ENCODE measurements around the gene COPA.
A peak's percentile ranks its signal among the peaks of the same experiment; 100 is the strongest.

The COPA gene

GRCh38 chr1:160260406-160261382 lies 82.4 kb downstream of the COPA start:
- peak; percentile 74 for DNase-seq
- no peak for TF ChIP-seq CTCF (IDR thresholded peaks at IDR 0.05; ENCODE audit: low read depth, low read length, missing control alignments)
- H3K27me3 ChIP-seq (replicated peaks): no peaks in the 10 kb centered on the region
- no peaks in the 10 kb centered on the region for H3K36me3 ChIP-seq (replicated peaks)
- H3K4me3 ChIP-seq (ENCODE audit: low read depth, low read length): peak overlapping the region; percentile 100
- in situ Hi-C loops (cut with HindIII; ENCODE audit: low pct_ligation_motif_present, low sequenced_read_pairs): no loop called here
- peak overlapping the region; percentile 98 for H3K27ac ChIP-seq

- DNase-seq: no peak
- Histone ChIP-seq H3K36me3 (replicated peaks) (no peaks in the 10 kb centered on the region), H3K27me3 (replicated peaks) (no peaks in the 10 kb centered on the region), H3K27ac (no peak overlapping the region), H3K4me3 (ENCODE audit: low read depth, low read length) (no peak overlapping the region)
- in situ Hi-C loops (cut with HindIII; ENCODE audit: low pct_ligation_motif_present, low sequenced_read_pairs): no loop called here
- no peak for TF ChIP-seq CTCF (IDR thresholded peaks at IDR 0.05; ENCODE audit: low read depth, low read length, missing control alignments)
These were observed 84.8 kb downstream of the COPA start for GRCh38 chr1:160258177-160258798.

- no peak for DNase-seq
- no peaks in the 10 kb centered on the region for H3K36me3 ChIP-seq (replicated peaks)
- no peak overlapping the region for H3K27ac ChIP-seq
- no peaks in the 10 kb centered on the region for H3K27me3 ChIP-seq (replicated peaks)
- no peak overlapping the region for H3K4me3 ChIP-seq (ENCODE audit: low read depth, low read length)
- in situ Hi-C loops (cut with HindIII; ENCODE audit: low pct_ligation_motif_present, low sequenced_read_pairs): no loop called here
- no peak for TF ChIP-seq CTCF (IDR thresholded peaks at IDR 0.05; ENCODE audit: low read depth, low read length, missing control alignments)
These were observed 85.5 kb downstream of the COPA start for GRCh38 chr1:160257411-160258015.

GRCh38 chr1:160256396-160257046 lies 86.5 kb downstream of the COPA start:
- no peaks in the 10 kb centered on the region for H3K36me3 ChIP-seq (replicated peaks)
- peak; percentile 65 for DNase-seq
- H3K27me3 ChIP-seq (replicated peaks): no peaks in the 10 kb centered on the region
- H3K27ac ChIP-seq: no peak overlapping the region
- TF ChIP-seq CTCF (IDR thresholded peaks at IDR 0.05; ENCODE audit: low read depth, low read length, missing control alignments): no peak
- H3K4me3 ChIP-seq (ENCODE audit: low read depth, low read length): no peak overlapping the region
- in situ Hi-C loops (cut with HindIII; ENCODE audit: low pct_ligation_motif_present, low sequenced_read_pairs): no loop called here

GRCh38 chr1:160255781-160256300 lies 87.2 kb downstream of the COPA start:
- Histone ChIP-seq H3K27ac (no peak overlapping the region), H3K4me3 (ENCODE audit: low read depth, low read length) (no peak overlapping the region), H3K36me3 (replicated peaks) (no peaks in the 10 kb centered on the region), H3K27me3 (replicated peaks) (no peaks in the 10 kb centered on the region)
- in situ Hi-C loops (cut with HindIII; ENCODE audit: low pct_ligation_motif_present, low sequenced_read_pairs): no loop called here
- no peak for TF ChIP-seq CTCF (IDR thresholded peaks at IDR 0.05; ENCODE audit: low read depth, low read length, missing control alignments)
- no peak for DNase-seq

All from brain microvascular endothelial cell (primary cell).